ENCODE results near the gene AHNAK.

The AHNAK gene

GRCh38 chr11:62433141-62433903 is 113.3 kb downstream of the AHNAK start:
- Histone ChIP-seq H3K27ac (ENCODE audit: low read length) (peak overlapping the region; percentile 33), H3K36me3 (ENCODE audit: control insufficient read depth in 1 of 2, insufficient read depth in 2 of 2, low read length in 2 of 2) (no peaks in the 10 kb centered on the region), H3K4me3 (ENCODE audit: low read depth in 1 of 2, low read length in 2 of 2) (peak overlapping the region in 1 of 2 donors; percentile 3), H3K27me3 (ENCODE audit: low read depth, low read length) (no peaks in the 10 kb centered on the region), H3K4me1 (ENCODE audit: control insufficient read depth in 1 of 2, insufficient read depth in 2 of 2, low read length in 2 of 2) (peaks cover 11 to 45% of the 10 kb centered on the region in 2 donors), H3K9me3 (ENCODE audit: control insufficient read depth in 1 of 2, low read length in 2 of 2) (no peaks in the 10 kb centered on the region)

- H3K4me1 ChIP-seq (ENCODE audit: control insufficient read depth in 1 of 2, insufficient read depth in 2 of 2, low read length in 2 of 2) = peaks cover 11 to 45% of the 10 kb centered on the region in 2 donors
- no peaks in the 10 kb centered on the region for H3K27me3 ChIP-seq (ENCODE audit: low read depth, low read length)
- no peak overlapping the region for H3K27ac ChIP-seq (ENCODE audit: low read length)
- no peaks in the 10 kb centered on the region for H3K9me3 ChIP-seq (ENCODE audit: control insufficient read depth in 1 of 2, low read length in 2 of 2)
- no peaks in the 10 kb centered on the region for H3K36me3 ChIP-seq (ENCODE audit: control insufficient read depth in 1 of 2, insufficient read depth in 2 of 2, low read length in 2 of 2)
- no peak overlapping the region for H3K4me3 ChIP-seq (ENCODE audit: low read depth in 1 of 2, low read length in 2 of 2)
These were observed 113.9 kb downstream of the AHNAK start for GRCh38 chr11:62432695-62433094.

- Histone ChIP-seq H3K36me3 (ENCODE audit: control insufficient read depth in 1 of 2, insufficient read depth in 2 of 2, low read length in 2 of 2) (no peaks in the 10 kb centered on the region), H3K27ac (ENCODE audit: low read length) (peak overlapping the region; percentile 26), H3K9me3 (ENCODE audit: control insufficient read depth in 1 of 2, low read length in 2 of 2) (no peaks in the 10 kb centered on the region)
These were observed 115.3 kb downstream of the AHNAK start for GRCh38 chr11:62431171-62431901.

GRCh38 chr11:62430425-62430824 is 116.2 kb downstream of the AHNAK start:
- Histone ChIP-seq H3K4me3 (ENCODE audit: low read depth in 1 of 2, low read length in 2 of 2) (no peak overlapping the region), H3K4me1 (ENCODE audit: control insufficient read depth in 1 of 2, insufficient read depth in 2 of 2, low read length in 2 of 2) (peaks cover 14 to 42% of the 10 kb centered on the region in 2 donors), H3K27me3 (ENCODE audit: low read depth, low read length) (no peaks in the 10 kb centered on the region), H3K36me3 (ENCODE audit: control insufficient read depth in 1 of 2, insufficient read depth in 2 of 2, low read length in 2 of 2) (no peaks in the 10 kb centered on the region), H3K9me3 (ENCODE audit: control insufficient read depth in 1 of 2, low read length in 2 of 2) (no peaks in the 10 kb centered on the region), H3K27ac (ENCODE audit: low read length) (peak overlapping the region; percentile 26)

More at GRCh38 chr11:62431171-62431901, 115.3 kb downstream of the AHNAK start:
- H3K4me1 ChIP-seq (ENCODE audit: control insufficient read depth in 1 of 2, insufficient read depth in 2 of 2, low read length in 2 of 2) = peaks cover 13 to 49% of the 10 kb centered on the region in 2 donors
- H3K27me3 ChIP-seq (ENCODE audit: low read depth, low read length) = no peaks in the 10 kb centered on the region
- no peak overlapping the region for H3K4me3 ChIP-seq (ENCODE audit: low read depth in 1 of 2, low read length in 2 of 2)

GRCh38 chr11:62428871-62429560 is 117.6 kb downstream of the AHNAK start:
- Histone ChIP-seq H3K27me3 (ENCODE audit: low read depth, low read length) (no peaks in the 10 kb centered on the region), H3K4me1 (ENCODE audit: control insufficient read depth in 1 of 2, insufficient read depth in 2 of 2, low read length in 2 of 2) (peaks cover 10 to 36% of the 10 kb centered on the region in 2 donors), H3K27ac (ENCODE audit: low read length) (no peak overlapping the region), H3K9me3 (ENCODE audit: control insufficient read depth in 1 of 2, low read length in 2 of 2) (no peaks in the 10 kb centered on the region), H3K36me3 (ENCODE audit: control insufficient read depth in 1 of 2, insufficient read depth in 2 of 2, low read length in 2 of 2) (no peaks in the 10 kb centered on the region), H3K4me3 (ENCODE audit: low read depth in 1 of 2, low read length in 2 of 2) (no peak overlapping the region)

GRCh38 chr11:62427630-62428233 is 118.9 kb downstream of the AHNAK start:
- peak overlapping the region; percentile 4 for H3K27ac ChIP-seq (ENCODE audit: low read length)
- H3K4me1 ChIP-seq (ENCODE audit: control insufficient read depth in 1 of 2, insufficient read depth in 2 of 2, low read length in 2 of 2) = peaks cover 3 to 24% of the 10 kb centered on the region in 2 donors
- no peak overlapping the region for H3K4me3 ChIP-seq (ENCODE audit: low read depth in 1 of 2, low read length in 2 of 2)

GRCh38 chr11:62423012-62423411 is 123.6 kb downstream of the AHNAK start:
- Histone ChIP-seq H3K4me3 (ENCODE audit: low read depth in 1 of 2, low read length in 2 of 2) (no peak overlapping the region), H3K9me3 (ENCODE audit: control insufficient read depth in 1 of 2, low read length in 2 of 2) (no peaks in the 10 kb centered on the region), H3K4me1 (ENCODE audit: control insufficient read depth in 1 of 2, insufficient read depth in 2 of 2, low read length in 2 of 2) (peaks cover 8 to 28% of the 10 kb centered on the region in 2 donors), H3K27me3 (ENCODE audit: low read depth, low read length) (no peaks in the 10 kb centered on the region), H3K36me3 (ENCODE audit: control insufficient read depth in 1 of 2, insufficient read depth in 2 of 2, low read length in 2 of 2) (no peaks in the 10 kb centered on the region), H3K27ac (ENCODE audit: low read length) (no peak overlapping the region)

More at GRCh38 chr11:62427630-62428233, 118.9 kb downstream of the AHNAK start:
- no peaks in the 10 kb centered on the region for H3K36me3 ChIP-seq (ENCODE audit: control insufficient read depth in 1 of 2, insufficient read depth in 2 of 2, low read length in 2 of 2)
- H3K27me3 ChIP-seq (ENCODE audit: low read depth, low read length) = no peaks in the 10 kb centered on the region
- no peaks in the 10 kb centered on the region for H3K9me3 ChIP-seq (ENCODE audit: control insufficient read depth in 1 of 2, low read length in 2 of 2)

GRCh38 chr11:62421996-62422395 is 124.6 kb downstream of the AHNAK start:
- H3K4me3 ChIP-seq (ENCODE audit: low read depth in 1 of 2, low read length in 2 of 2) = no peak overlapping the region
- no peaks in the 10 kb centered on the region for H3K27me3 ChIP-seq (ENCODE audit: low read depth, low read length)
- H3K4me1 ChIP-seq (ENCODE audit: control insufficient read depth in 1 of 2, insufficient read depth in 2 of 2, low read length in 2 of 2) = peaks cover 8 to 30% of the 10 kb centered on the region in 2 donors
- no peaks in the 10 kb centered on the region for H3K9me3 ChIP-seq (ENCODE audit: control insufficient read depth in 1 of 2, low read length in 2 of 2)
- H3K36me3 ChIP-seq (ENCODE audit: control insufficient read depth in 1 of 2, insufficient read depth in 2 of 2, low read length in 2 of 2) = no peaks in the 10 kb centered on the region
- H3K27ac ChIP-seq (ENCODE audit: low read length) = no peak overlapping the region

- H3K27me3 ChIP-seq (ENCODE audit: low read depth, low read length) = no peaks in the 10 kb centered on the region
- no peak overlapping the region for H3K27ac ChIP-seq (ENCODE audit: low read length)
- peaks cover 4 to 25% of the 10 kb centered on the region in 2 donors for H3K4me1 ChIP-seq (ENCODE audit: control insufficient read depth in 1 of 2, insufficient read depth in 2 of 2, low read length in 2 of 2)
These were observed 125.7 kb downstream of the AHNAK start for GRCh38 chr11:62420882-62421281.

GRCh38 chr11:62419943-62420342 is 126.7 kb downstream of the AHNAK start:
- Histone ChIP-seq H3K36me3 (ENCODE audit: control insufficient read depth in 1 of 2, insufficient read depth in 2 of 2, low read length in 2 of 2) (no peaks in the 10 kb centered on the region), H3K27ac (ENCODE audit: low read length) (no peak overlapping the region), H3K4me1 (ENCODE audit: control insufficient read depth in 1 of 2, insufficient read depth in 2 of 2, low read length in 2 of 2) (peaks cover 4 to 25% of the 10 kb centered on the region in 2 donors), H3K9me3 (ENCODE audit: control insufficient read depth in 1 of 2, low read length in 2 of 2) (no peaks in the 10 kb centered on the region), H3K4me3 (ENCODE audit: low read depth in 1 of 2, low read length in 2 of 2) (no peak overlapping the region), H3K27me3 (ENCODE audit: low read depth, low read length) (no peaks in the 10 kb centered on the region)

More at GRCh38 chr11:62420882-62421281, 125.7 kb downstream of the AHNAK start:
- no peaks in the 10 kb centered on the region for H3K9me3 ChIP-seq (ENCODE audit: control insufficient read depth in 1 of 2, low read length in 2 of 2)
- no peak overlapping the region for H3K4me3 ChIP-seq (ENCODE audit: low read depth in 1 of 2, low read length in 2 of 2)
- H3K36me3 ChIP-seq (ENCODE audit: control insufficient read depth in 1 of 2, insufficient read depth in 2 of 2, low read length in 2 of 2) = no peaks in the 10 kb centered on the region

All from muscle layer of duodenum (tissue), 2 donors.